H9 (cell line): ENCODE results near the gene CDK10. TPM values are rescaled to one million over a fixed set of nuclear protein-coding genes. Genes with fewer than 3 reads are reported as not detected.

Experiments used
- DNase-seq: peaks from one replicate; pipeline ENCODE4 v3.0.0-alpha.2; 2017
- H2AFZ ChIP-seq: one replicate; pipeline ENCODE4 v1.6.1; 2013; ENCODE audit warnings: mild to moderate bottlenecking, low read length, control low read depth, moderate library complexity
- H2AK5ac ChIP-seq: 2 replicates; pipeline ENCODE4 v1.6.1; 2013; ENCODE audit warnings: low read length, control low read depth, mixed read lengths; ENCODE audit not compliant: insufficient read length
- H2BK120ac ChIP-seq: one replicate; pipeline ENCODE4 v1.6.1; 2013; ENCODE audit warnings: low read depth, mild to moderate bottlenecking, low read length, control low read depth, inconsistent platforms; ENCODE audit not compliant: poor library complexity, severe bottlenecking
- H2BK12ac ChIP-seq: 2 replicates; pipeline ENCODE4 v1.6.1; 2013; ENCODE audit warnings: low read length, control low read depth, mixed read lengths, low read depth; ENCODE audit not compliant: insufficient read length
- H2BK15ac ChIP-seq: 2 replicates; pipeline ENCODE4 v1.6.1; 2013; ENCODE audit warnings: low read depth, low read length, control low read depth
- H2BK20ac ChIP-seq: one replicate; pipeline ENCODE4 v1.6.1; 2013; ENCODE audit warnings: low read depth, mild to moderate bottlenecking, low read length, control low read depth, inconsistent platforms; ENCODE audit not compliant: poor library complexity, severe bottlenecking
- H2BK5ac ChIP-seq: 2 replicates; pipeline ENCODE4 v1.6.1; 2013; ENCODE audit warnings: low read length, control low read depth, mixed read lengths; ENCODE audit not compliant: insufficient read length
- H3K14ac ChIP-seq: 2 replicates; pipeline ENCODE4 v1.6.1; 2013; ENCODE audit warnings: low read length, control low read depth; ENCODE audit not compliant: insufficient read depth
- H3K18ac ChIP-seq: 2 replicates; pipeline ENCODE4 v1.6.1; 2013; ENCODE audit warnings: low read depth, mild to moderate bottlenecking, mixed read lengths, low read length, control low read depth; ENCODE audit not compliant: insufficient read length
- H3K23ac ChIP-seq: 2 replicates; pipeline ENCODE4 v1.6.1; 2013; ENCODE audit warnings: low read length, control low read depth, mixed read lengths, low read depth; ENCODE audit not compliant: insufficient read length
- H3K23me2 ChIP-seq: 2 replicates; pipeline ENCODE4 v1.6.1; 2013; ENCODE audit warnings: low read depth, mild to moderate bottlenecking, mixed read lengths, low read length, control low read depth; ENCODE audit not compliant: insufficient read length, poor library complexity, severe bottlenecking
- H3K27ac ChIP-seq: 2 replicates; pipeline ENCODE4 v1.5.1; 2013; ENCODE audit warnings: low read length, control low read depth, mixed read lengths, low read depth; ENCODE audit not compliant: insufficient read length
- H3K27me3 ChIP-seq: 2 replicates; pipeline ENCODE4 v1.6.1; 2013; ENCODE audit warnings: low read length, control low read depth, inconsistent platforms; ENCODE audit not compliant: insufficient read depth
- H3K4ac ChIP-seq: 2 replicates; pipeline ENCODE4 v1.6.1; 2013; ENCODE audit warnings: low read depth, mild to moderate bottlenecking, control low read depth, inconsistent platforms, low read length, moderate library complexity
- H3K4me1 ChIP-seq: 2 replicates; pipeline ENCODE4 v1.6.1; 2013; ENCODE audit warnings: low read length, control low read depth, inconsistent platforms; ENCODE audit not compliant: insufficient read depth
- H3K4me2 ChIP-seq: 2 replicates; pipeline ENCODE4 v1.6.1; 2013; ENCODE audit warnings: low read length, control low read depth, mixed read lengths; ENCODE audit not compliant: insufficient read length, insufficient read depth
- H3K56ac ChIP-seq: 2 replicates; pipeline ENCODE4 v1.6.1; 2013; ENCODE audit warnings: low read depth, mild to moderate bottlenecking, mixed read lengths, low read length, control low read depth; ENCODE audit not compliant: insufficient read length
- H3K79me1 ChIP-seq: 2 replicates; pipeline ENCODE4 v1.6.1; 2013; ENCODE audit warnings: low read depth, mild to moderate bottlenecking, moderate library complexity, low read length, control low read depth, inconsistent platforms; ENCODE audit not compliant: insufficient read depth, poor library complexity, severe bottlenecking
- H3K79me2 ChIP-seq: 2 replicates; pipeline ENCODE4 v1.6.1; 2013; ENCODE audit warnings: low read length, control low read depth, inconsistent platforms; ENCODE audit not compliant: insufficient read depth
- H3K9ac ChIP-seq: 2 replicates; pipeline ENCODE4 v1.6.1; 2013; ENCODE audit warnings: low read length, control low read depth, mixed read lengths; ENCODE audit not compliant: insufficient read length; ENCODE audit errors: extremely low read depth
- H3K9me3 ChIP-seq: one replicate; pipeline ENCODE4 v1.6.1; 2013; ENCODE audit warnings: low read depth, low read length, inconsistent platforms; ENCODE audit not compliant: control insufficient read depth
- H3T11ph ChIP-seq: one replicate; pipeline ENCODE4 v1.6.1; 2013; ENCODE audit warnings: mild to moderate bottlenecking, low read length, control low read depth, inconsistent platforms
- H4K20me1 ChIP-seq: one replicate; pipeline ENCODE4 v1.6.1; 2013; ENCODE audit not compliant: control insufficient read depth, insufficient read length, insufficient read depth
- H4K5ac ChIP-seq: 2 replicates; pipeline ENCODE4 v1.6.1; 2013; ENCODE audit warnings: low read depth, mild to moderate bottlenecking, mixed read lengths, low read length, control low read depth; ENCODE audit not compliant: insufficient read length
- H4K8ac ChIP-seq: replicated peaks from 2 replicates; pipeline ENCODE4 v1.6.1; 2013; ENCODE audit warnings: low read length, control low read depth, mixed read lengths, low read depth; ENCODE audit not compliant: insufficient read length
- H4K91ac ChIP-seq: 2 replicates; pipeline ENCODE4 v1.6.1; 2013; ENCODE audit warnings: low read depth, mild to moderate bottlenecking, moderate library complexity, mixed read lengths, low read length, control low read depth; ENCODE audit not compliant: insufficient read length
- H3K27ac Mint-ChIP-seq, 3 experiments: 2 replicates in 2 of 3; 3 replicates in 1 of 3; pipeline ENCODE4 v1.8.0; 2020 to 2021; ENCODE audit warnings: mixed read lengths in 3 of 3, mild to moderate bottlenecking in 1 of 3, moderate library complexity in 1 of 3
- H3K27me3 Mint-ChIP-seq: 2 replicates; pipeline ENCODE4 v1.8.0; 2021; ENCODE audit warnings: low read depth, mild to moderate bottlenecking, moderate library complexity, mixed read lengths
- H3K36me3 Mint-ChIP-seq, 3 experiments: 2 replicates in 2 of 3; 3 replicates in 1 of 3; pipeline ENCODE4 v1.8.0; 2020 to 2021; ENCODE audit warnings: low read depth in 3 of 3, mixed read lengths in 3 of 3; ENCODE audit not compliant: insufficient read depth in 1 of 3
- H3K4me1 Mint-ChIP-seq, 2 experiments: 2 replicates each; pipeline ENCODE4 v1.8.0; 2020; ENCODE audit warnings: mixed read lengths in 2 of 2
- H3K4me3 Mint-ChIP-seq, 2 experiments: 2 replicates in 1 of 2; 3 replicates in 1 of 2; pipeline ENCODE4 v1.8.0; 2020 to 2021; ENCODE audit warnings: mild to moderate bottlenecking in 2 of 2, mixed read lengths in 2 of 2, moderate library complexity in 1 of 2
- H3K9me3 Mint-ChIP-seq, 2 experiments: 2 replicates in 1 of 2; 3 replicates in 1 of 2; pipeline ENCODE4 v1.8.0; 2020; ENCODE audit warnings: mild to moderate bottlenecking in 2 of 2, mixed read lengths in 2 of 2, moderate library complexity in 1 of 2
- WGBS: extraction: QIAGEN DNeasy Blood & Tissue Kit; methylation state at CpG from one replicate; pipeline ENCODE4 v1.1.7; 2013; ENCODE audit warnings: missing lambda C conversion rate, low lambda C conversion rate, mixed read lengths; ENCODE audit not compliant: insufficient read length; ENCODE audit errors: extremely low coverage; 5-methylcytosine and 5-hydroxymethylcytosine counted together
- total RNA-seq: library from RNA; stranded (reverse); gene quantifications from 2 replicates; pipeline ENCODE4 v1.2.1, GENCODE V29; 2021
- TF ChIP-seq, protein P1 (sequence below): fragments of 200-600 bp; sonication (generic); conservative IDR thresholded peaks from 3 replicates; pipeline ENCODE4 v1.8.0; 2021; ENCODE audit warnings: antibody characterized with exemption, mild to moderate bottlenecking

The CDK10 gene
- total RNA-seq, 1 experiment from 2014 or later: 77.1 TPM

DNA sequence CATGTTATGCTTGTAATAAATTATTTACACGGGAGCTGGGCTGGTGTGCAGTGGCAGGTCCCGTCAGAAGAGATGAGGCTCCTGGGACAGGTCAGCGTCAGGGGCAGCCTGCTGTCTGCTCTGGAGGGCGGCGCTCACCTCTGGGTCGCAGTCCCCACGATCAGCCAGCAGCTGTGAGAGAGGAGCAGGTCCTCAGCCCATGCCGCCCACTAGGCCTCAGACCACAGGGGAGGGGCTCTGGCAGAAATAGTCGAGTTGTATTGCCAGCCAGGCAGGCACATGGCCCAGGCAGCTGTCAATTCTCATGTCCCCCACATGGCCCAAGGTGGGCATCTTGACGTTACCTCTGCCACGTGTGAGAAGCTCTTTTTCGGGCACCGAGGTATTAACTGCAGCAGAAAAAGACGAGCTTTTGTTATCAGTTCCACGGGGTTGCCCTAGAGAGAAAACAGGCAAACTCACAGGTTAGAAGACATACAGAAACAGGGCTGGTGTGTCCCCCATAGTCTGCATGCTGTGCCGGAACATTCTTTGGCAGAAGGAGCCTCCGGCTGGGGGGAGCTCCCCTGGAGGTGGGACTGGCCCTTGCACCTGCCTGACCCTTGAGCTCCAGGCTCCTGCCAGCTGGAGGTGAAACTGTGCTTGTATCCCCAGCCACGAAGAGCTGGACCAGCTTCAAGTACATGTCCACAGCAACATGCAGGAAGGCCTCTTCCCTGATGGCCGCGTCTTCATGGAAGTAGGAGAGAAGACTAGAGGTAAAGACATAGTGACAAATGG lies 52.2 kb downstream of the CDK10 start:
- Histone ChIP-seq H2AK5ac (no peak overlapping the region), H3K14ac (no peak overlapping the region), H2AFZ (no peak overlapping the region), H3K27ac (no peak overlapping the region), H3K23me2 (no peaks in the 10 kb centered on the region), H4K91ac (no peak overlapping the region), H3K4ac (no peak overlapping the region), H3T11ph (no peak overlapping the region), H3K79me2 (no peaks in the 10 kb centered on the region), H2BK20ac (no peak overlapping the region), H3K56ac (no peak overlapping the region), H3K23ac (no peak overlapping the region), H2BK5ac (no peak overlapping the region), H2BK120ac (no peak overlapping the region), H3K27me3 (no peaks in the 10 kb centered on the region), H3K4me1 (no peaks in the 10 kb centered on the region), H3K9ac (no peak overlapping the region), H2BK12ac (no peak overlapping the region), H4K20me1 (no peaks in the 10 kb centered on the region), H4K5ac (no peak overlapping the region), H3K18ac (no peak overlapping the region), H3K9me3 (no peaks in the 10 kb centered on the region), H3K79me1 (no peaks in the 10 kb centered on the region), H3K4me2 (no peak overlapping the region), H4K8ac (no peak overlapping the region), H2BK15ac (no peak overlapping the region)
- H3K4me3 Mint-ChIP-seq: no peak overlapping the region
- H3K27me3 Mint-ChIP-seq: no peaks in the 10 kb centered on the region
- no peaks in the 10 kb centered on the region for H3K4me1 Mint-ChIP-seq
- no peaks in the 10 kb centered on the region for H3K9me3 Mint-ChIP-seq
- H3K27ac Mint-ChIP-seq: peak overlapping the region in 1 of 3 experiments; percentile 49; a peak in 1 of 7 replicates
- TF ChIP-seq, protein P1, sequence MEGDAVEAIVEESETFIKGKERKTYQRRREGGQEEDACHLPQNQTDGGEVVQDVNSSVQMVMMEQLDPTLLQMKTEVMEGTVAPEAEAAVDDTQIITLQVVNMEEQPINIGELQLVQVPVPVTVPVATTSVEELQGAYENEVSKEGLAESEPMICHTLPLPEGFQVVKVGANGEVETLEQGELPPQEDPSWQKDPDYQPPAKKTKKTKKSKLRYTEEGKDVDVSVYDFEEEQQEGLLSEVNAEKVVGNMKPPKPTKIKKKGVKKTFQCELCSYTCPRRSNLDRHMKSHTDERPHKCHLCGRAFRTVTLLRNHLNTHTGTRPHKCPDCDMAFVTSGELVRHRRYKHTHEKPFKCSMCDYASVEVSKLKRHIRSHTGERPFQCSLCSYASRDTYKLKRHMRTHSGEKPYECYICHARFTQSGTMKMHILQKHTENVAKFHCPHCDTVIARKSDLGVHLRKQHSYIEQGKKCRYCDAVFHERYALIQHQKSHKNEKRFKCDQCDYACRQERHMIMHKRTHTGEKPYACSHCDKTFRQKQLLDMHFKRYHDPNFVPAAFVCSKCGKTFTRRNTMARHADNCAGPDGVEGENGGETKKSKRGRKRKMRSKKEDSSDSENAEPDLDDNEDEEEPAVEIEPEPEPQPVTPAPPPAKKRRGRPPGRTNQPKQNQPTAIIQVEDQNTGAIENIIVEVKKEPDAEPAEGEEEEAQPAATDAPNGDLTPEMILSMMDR: no peak; the same call in 2 of the 3 replicates
- no peak for DNase-seq
- peaks cover 57 to 97% (median 89%) of the 10 kb centered on the region in 3 experiments; a peak in 6 of 7 replicates for H3K36me3 Mint-ChIP-seq
- no CpG with 5 or more reads among the region's 20 CpGs for WGBS
